ENCODE results near the gene ZNF396.
A peak's percentile ranks its signal among the peaks of the same experiment; 100 is the strongest.

The ZNF396 gene

GRCh38 chr18:35383136-35383535 is 6.0 kb upstream of the ZNF396 start:
- no peak for DNase-seq (ENCODE audit: low read depth, low spot score)

- DNase-seq (ENCODE audit: low read depth, low spot score): no peak
These were observed 2.3 kb upstream of the ZNF396 start for GRCh38 chr18:35379421-35379820.

GRCh38 chr18:35378574-35378896 is 1.4 kb upstream of the ZNF396 start:
- no peak for DNase-seq (ENCODE audit: low read depth, low spot score)

GRCh38 chr18:35377875-35378573 is 887 bp upstream of the ZNF396 start:
- no peak for DNase-seq (ENCODE audit: low read depth, low spot score)

- DNase-seq (ENCODE audit: low read depth, low spot score): peak; percentile 25
These were observed 770 bp downstream of the ZNF396 start for GRCh38 chr18:35376393-35376741.

- no peak for DNase-seq (ENCODE audit: low read depth, low spot score)
These were observed 2.4 kb downstream of the ZNF396 start for GRCh38 chr18:35374708-35375107.

- DNase-seq (ENCODE audit: low read depth, low spot score): no peak
These were observed 5.5 kb downstream of the ZNF396 start for GRCh38 chr18:35371412-35372195.

- DNase-seq (ENCODE audit: low read depth, low spot score): no peak
These were observed 8.0 kb downstream of the ZNF396 start for GRCh38 chr18:35369126-35369525.

GRCh38 chr18:35368595-35368994 is 8.5 kb downstream of the ZNF396 start:
- DNase-seq (ENCODE audit: low read depth, low spot score): no peak

GRCh38 chr18:35362531-35362930 is 14.6 kb downstream of the ZNF396 start:
- no peak for DNase-seq (ENCODE audit: low read depth, low spot score)

GRCh38 chr18:35361570-35362321 is 15.4 kb downstream of the ZNF396 start:
- DNase-seq (ENCODE audit: low read depth, low spot score): no peak

GRCh38 chr18:35355140-35355618 is 22.0 kb downstream of the ZNF396 start:
- peak; percentile 72 for DNase-seq (ENCODE audit: low read depth, low spot score)

- no peak for DNase-seq (ENCODE audit: low read depth, low spot score)
These were observed 24.4 kb downstream of the ZNF396 start for GRCh38 chr18:35352778-35353177.

- no peak for DNase-seq (ENCODE audit: low read depth, low spot score)
These were observed 24.9 kb downstream of the ZNF396 start for GRCh38 chr18:35352283-35352682.

- DNase-seq (ENCODE audit: low read depth, low spot score): no peak
These were observed 29.1 kb downstream of the ZNF396 start for GRCh38 chr18:35348001-35348400.

- no peak for DNase-seq (ENCODE audit: low read depth, low spot score)
These were observed 31.2 kb downstream of the ZNF396 start for GRCh38 chr18:35345950-35346349.

GRCh38 chr18:35345460-35345921 is 31.6 kb downstream of the ZNF396 start:
- no peak for DNase-seq (ENCODE audit: low read depth, low spot score)

GRCh38 chr18:35344736-35345459 is 32.2 kb downstream of the ZNF396 start:
- no peak for DNase-seq (ENCODE audit: low read depth, low spot score)

GRCh38 chr18:35343936-35344735 is 33.0 kb downstream of the ZNF396 start, which contains the start of gene ZNF24:
TSS of gene ZNF24 (minus strand) at chr18:35344420. CDS start at chr18:35340650, 3,770 bp downstream.
- DNase-seq (ENCODE audit: low read depth, low spot score): peak; percentile 97

- no peak for DNase-seq (ENCODE audit: low read depth, low spot score)
These were observed 33.6 kb downstream of the ZNF396 start for GRCh38 chr18:35343488-35343935.

- no peak for DNase-seq (ENCODE audit: low read depth, low spot score)
These were observed 39.9 kb downstream of the ZNF396 start for GRCh38 chr18:35337286-35337685.

Measured in ELF-1 (cell line).